Transverse colon (tissue), 3 donors: ENCODE data around the gene LTBR.

Experiments
- EP300 ChIP-seq: sonication (generic); formaldehyde crosslinking; IDR thresholded peaks from one replicate; pipeline ENCODE4 v1.6.1; 2017; ENCODE audit warnings: antibody characterized with exemption, low read depth
- POLR2AphosphoS5 ChIP-seq, 3 donors: sonication (generic); formaldehyde crosslinking; IDR thresholded peaks; one replicate each; pipeline ENCODE4 v1.6.1; 2016; ENCODE audit warnings: antibody characterized with exemption in 3 of 3

- TF ChIP-seq EP300 (no peak), POLR2AphosphoS5 (IDR thresholded peaks at IDR 0.05) (no peak)
These were observed 9.2 kb upstream of the LTBR start for GRCh38 chr12:6374786-6375160.
